Neural cell (in vitro differentiated cells): ENCODE data around the gene WDR54. TPM values are rescaled to one million over a fixed set of nuclear protein-coding genes. Genes with fewer than 3 reads are reported as not detected.

ENCODE experiments used
- H2AFZ ChIP-seq: fragments of 200-600, 300-800 bp; sonication (generic), shearing (Covaris generic); 2 replicates; pipeline ENCODE4 v1.6.0; 2014; ENCODE audit warnings: low read depth, mild to moderate bottlenecking, antibody characterized with exemption, low read length, moderate library complexity
- H3F3A ChIP-seq: fragments of 200-600 bp; shearing (Covaris generic); 2 replicates; pipeline ENCODE4 v1.6.1; 2016; ENCODE audit warnings: mild to moderate bottlenecking, moderate library complexity, mixed read lengths, antibody characterized with exemption, low read length; ENCODE audit not compliant: insufficient read depth, poor library complexity, severe bottlenecking
- H3K27ac ChIP-seq: fragments of 200-600, 300-800 bp; sonication (generic), shearing (Covaris generic); 2 replicates; pipeline ENCODE4 v1.5.1; 2014; ENCODE audit warnings: mild to moderate bottlenecking, low read length, moderate library complexity
- H3K27me3 ChIP-seq: fragments of 300-800, 200-600 bp; sonication (generic), shearing (Covaris generic); 2 replicates; pipeline ENCODE4 v1.6.0; 2014; ENCODE audit warnings: mild to moderate bottlenecking, low read depth, low read length, moderate library complexity; ENCODE audit not compliant: insufficient read depth
- H3K36me3 ChIP-seq: fragments of 300-800, 200-600 bp; sonication (generic), shearing (Covaris generic); 2 replicates; pipeline ENCODE4 v1.5.1; 2014; ENCODE audit warnings: mild to moderate bottlenecking, antibody characterized with exemption, low read length, moderate library complexity; ENCODE audit not compliant: insufficient read depth
- H3K4me2 ChIP-seq: fragments of 300-800, 200-600 bp; sonication (generic), shearing (Covaris generic); 2 replicates; pipeline ENCODE4 v1.6.0; 2014; ENCODE audit warnings: mild to moderate bottlenecking, low read length
- H3K4me3 ChIP-seq: fragments of 300-800, 200-600 bp; sonication (generic), shearing (Covaris generic); 2 replicates; pipeline ENCODE4 v1.5.1; 2014; ENCODE audit warnings: mild to moderate bottlenecking, low read length, moderate library complexity
- H3K79me2 ChIP-seq: fragments of 200-600 bp; shearing (Covaris generic); replicated peaks from 2 replicates; pipeline ENCODE4 v1.6.0; 2014; ENCODE audit warnings: mild to moderate bottlenecking, low read length, moderate library complexity; ENCODE audit not compliant: insufficient read depth
- H3K9ac ChIP-seq: fragments of 300-800, 200-600 bp; sonication (generic), shearing (Covaris generic); 2 replicates; pipeline ENCODE4 v1.6.1; 2016; ENCODE audit warnings: mild to moderate bottlenecking, low read length, mixed read lengths
- H3K9me2 ChIP-seq: fragments of 200-600 bp; shearing (Covaris generic); 2 replicates; pipeline ENCODE4 v1.6.1; 2016; ENCODE audit warnings: mild to moderate bottlenecking, low read length, mixed read lengths; ENCODE audit not compliant: insufficient read depth
- H3K9me3 ChIP-seq: fragments of 200-600, 300-800 bp; sonication (generic), shearing (Covaris generic); 2 replicates; pipeline ENCODE4 v1.6.1; 2016; ENCODE audit warnings: mild to moderate bottlenecking, mixed run types, low read length, moderate library complexity, mixed read lengths
- H4K20me1 ChIP-seq: fragments of 200-600 bp; shearing (Covaris generic); 2 replicates; pipeline ENCODE4 v1.6.1; 2016; ENCODE audit warnings: mild to moderate bottlenecking, mixed run types; ENCODE audit not compliant: insufficient read depth
- CTCF ChIP-seq: fragments of 450-650 bp; IDR thresholded peaks from 2 replicates; pipeline ENCODE4 v1.5.1; 2014; ENCODE audit warnings: antibody characterized with exemption, mild to moderate bottlenecking, moderate library complexity; ENCODE audit not compliant: poor library complexity, severe bottlenecking
- EP300 ChIP-seq: fragments of 450-650 bp; conservative IDR thresholded peaks from 2 replicates; pipeline ENCODE4 v1.6.1; 2014; ENCODE audit warnings: antibody characterized with exemption, mild to moderate bottlenecking, moderate library complexity; ENCODE audit not compliant: poor library complexity, severe bottlenecking
- EZH2 ChIP-seq: fragments of 200-600, 300-800 bp; shearing (Covaris generic), sonication (generic); IDR thresholded peaks from 2 replicates; pipeline ENCODE4 v1.6.1; 2014; ENCODE audit warnings: antibody characterized with exemption, low read length, borderline replicate concordance, mild to moderate bottlenecking; ENCODE audit not compliant: insufficient read depth, poor library complexity, severe bottlenecking
- MXI1 ChIP-seq: fragments of 450-650 bp; conservative IDR thresholded peaks from 2 replicates; pipeline ENCODE4 v1.6.1; 2014; ENCODE audit warnings: antibody characterized with exemption, mild to moderate bottlenecking; ENCODE audit not compliant: poor library complexity, severe bottlenecking
- POLR2AphosphoS5 ChIP-seq: IDR thresholded peaks from 2 replicates; pipeline ENCODE4 v1.6.1; 2012
- RAD21 ChIP-seq: fragments of 450-650 bp; conservative IDR thresholded peaks from 2 replicates; pipeline ENCODE4 v1.6.1; 2014; ENCODE audit warnings: antibody characterized with exemption, mild to moderate bottlenecking, moderate library complexity
- REST ChIP-seq: IDR thresholded peaks from 2 replicates; pipeline ENCODE4 v1.6.1; 2012; ENCODE audit warnings: borderline replicate concordance
- SMC3 ChIP-seq: fragments of 450-650 bp; conservative IDR thresholded peaks from 2 replicates; pipeline ENCODE4 v1.6.1; 2014; ENCODE audit warnings: antibody characterized with exemption, mild to moderate bottlenecking, moderate library complexity; ENCODE audit not compliant: poor library complexity
- TAF1 ChIP-seq: IDR thresholded peaks from 2 replicates; pipeline ENCODE4 v1.6.1; 2012; ENCODE audit warnings: low read depth
- polyA plus RNA-seq: library from polyadenylated mRNA; depleted of rRNA; stranded (reverse); fragments of >200 nt; gene quantifications from 2 replicates; pipeline ENCODE4 v1.2.3, GENCODE V29; 2014

The WDR54 gene
- polyA plus RNA-seq, 1 donor from 2014 or later, result 110 TPM

- H3K4me3 ChIP-seq, result no peak overlapping the region
- H3K9me3 ChIP-seq, result no peaks in the 10 kb centered on the region
- H3K9ac ChIP-seq, result no peak overlapping the region
- no peaks in the 10 kb centered on the region for H3K9me2 ChIP-seq
- H3F3A ChIP-seq, result no peaks in the 10 kb centered on the region
- no peaks in the 10 kb centered on the region for H3K36me3 ChIP-seq
- H2AFZ ChIP-seq, result no peak overlapping the region
- H3K27me3 ChIP-seq, result no peaks in the 10 kb centered on the region
- no peaks in the 10 kb centered on the region for H4K20me1 ChIP-seq
- H3K79me2 ChIP-seq, result peaks cover 18% of the 10 kb centered on the region
- TF ChIP-seq MXI1 (no peak), CTCF (no peak), EP300 (no peak), TAF1 (no peak)
- no peak overlapping the region for H3K4me2 ChIP-seq
- no peak overlapping the region for H3K27ac ChIP-seq
Measured at GRCh38 chr2:74461187-74462053, 39.9 kb downstream of the WDR54 start.

GRCh38 chr2:74462054-74462785, 40.7 kb downstream of the WDR54 start:
- TF ChIP-seq MXI1, result no peak
- no peak for TF ChIP-seq POLR2AphosphoS5
- TF ChIP-seq REST, result no peak
- no peak for TF ChIP-seq SMC3
- no peak for TF ChIP-seq EZH2
- no peak for TF ChIP-seq EP300
- no peak for TF ChIP-seq CTCF
- no peak for TF ChIP-seq RAD21
- no peak for TF ChIP-seq TAF1
- no peak overlapping the region for H3K4me3 ChIP-seq
- no peaks in the 10 kb centered on the region for H3F3A ChIP-seq
- no peaks in the 10 kb centered on the region for H3K9me2 ChIP-seq
- H3K79me2 ChIP-seq, result peaks cover 18% of the 10 kb centered on the region
- H2AFZ ChIP-seq, result no peak overlapping the region
- H3K9me3 ChIP-seq, result no peaks in the 10 kb centered on the region
- no peaks in the 10 kb centered on the region for H3K27me3 ChIP-seq
- H3K4me2 ChIP-seq, result no peak overlapping the region
- no peak overlapping the region for H3K9ac ChIP-seq
- no peaks in the 10 kb centered on the region for H4K20me1 ChIP-seq
- H3K27ac ChIP-seq, result no peak overlapping the region
- no peaks in the 10 kb centered on the region for H3K36me3 ChIP-seq
